ENCODE data around the gene AOX1. TPM values are rescaled to one million over a fixed set of nuclear protein-coding genes. Genes with fewer than 3 reads are reported as not detected.

Gene AOX1
- total and polyA plus RNA-seq, 8 donors = 17.8 to 181 (median 120) TPM

- no peak for DNase-seq
Measured at GRCh38 chr2:200674837-200675236, 89.0 kb downstream of the AOX1 start.

DNA sequence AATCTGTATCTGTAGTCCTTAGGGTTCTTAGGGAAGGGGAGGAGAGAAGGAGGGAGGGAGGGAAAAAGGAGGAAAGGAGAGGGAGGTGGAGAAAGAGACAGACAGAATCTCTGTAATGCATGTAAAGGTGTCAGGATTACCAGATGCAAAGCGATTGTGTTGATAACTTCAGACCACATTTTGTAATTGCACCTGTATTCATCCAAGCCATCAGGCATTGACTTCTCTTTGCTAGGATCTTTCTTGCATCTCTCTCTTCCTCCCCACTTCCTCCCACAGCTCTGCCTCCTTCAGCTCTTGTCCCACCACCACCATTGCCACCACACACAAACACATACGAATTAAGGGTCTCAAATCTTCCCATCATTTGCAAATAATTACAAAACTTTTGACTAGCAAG, 91.4 kb downstream of the AOX1 start:
- Histone ChIP-seq H3K4me1 (peaks cover 17 to 29% (median 25%) of the 10 kb centered on the region in 3 donors), H3K27me3 (no peaks in the 10 kb centered on the region), H3K9me3 (no peaks in the 10 kb centered on the region), H3K36me3 (no peaks in the 10 kb centered on the region), H3K27ac (peak overlapping the region in 2 of 4 donors; percentile 33 to 70), H3K4me3 (no peak overlapping the region)
- DNase-seq (no peak), FAIRE-seq (no peak), ATAC-seq (no peak)
- WGBS, 2 donors = 61 to 67% methylated on average over 2 of the region's 2 CpGs
- TF ChIP-seq, protein P1, sequence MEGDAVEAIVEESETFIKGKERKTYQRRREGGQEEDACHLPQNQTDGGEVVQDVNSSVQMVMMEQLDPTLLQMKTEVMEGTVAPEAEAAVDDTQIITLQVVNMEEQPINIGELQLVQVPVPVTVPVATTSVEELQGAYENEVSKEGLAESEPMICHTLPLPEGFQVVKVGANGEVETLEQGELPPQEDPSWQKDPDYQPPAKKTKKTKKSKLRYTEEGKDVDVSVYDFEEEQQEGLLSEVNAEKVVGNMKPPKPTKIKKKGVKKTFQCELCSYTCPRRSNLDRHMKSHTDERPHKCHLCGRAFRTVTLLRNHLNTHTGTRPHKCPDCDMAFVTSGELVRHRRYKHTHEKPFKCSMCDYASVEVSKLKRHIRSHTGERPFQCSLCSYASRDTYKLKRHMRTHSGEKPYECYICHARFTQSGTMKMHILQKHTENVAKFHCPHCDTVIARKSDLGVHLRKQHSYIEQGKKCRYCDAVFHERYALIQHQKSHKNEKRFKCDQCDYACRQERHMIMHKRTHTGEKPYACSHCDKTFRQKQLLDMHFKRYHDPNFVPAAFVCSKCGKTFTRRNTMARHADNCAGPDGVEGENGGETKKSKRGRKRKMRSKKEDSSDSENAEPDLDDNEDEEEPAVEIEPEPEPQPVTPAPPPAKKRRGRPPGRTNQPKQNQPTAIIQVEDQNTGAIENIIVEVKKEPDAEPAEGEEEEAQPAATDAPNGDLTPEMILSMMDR (IDR thresholded peaks at IDR 0.05) = no peak
- intact Hi-C loops (cut with DNase I) = loop anchor here in 1 of 3 donors (10.0 kb wide), 1 partner anchor 92 kb away; the partner anchor contains the start of gene AOX1

More at GRCh38 chr2:200674837-200675236, 89.0 kb downstream of the AOX1 start:
- 74 to 89% methylated on average over 7 of the region's 7 CpGs for WGBS, 2 donors
- Histone ChIP-seq H3K9me3 (no peaks in the 10 kb centered on the region), H3K4me1 (peaks cover 17 to 29% (median 25%) of the 10 kb centered on the region in 3 donors), H3K27ac (no peak overlapping the region), H3K27me3 (no peaks in the 10 kb centered on the region), H3K4me3 (no peak overlapping the region), H3K36me3 (no peaks in the 10 kb centered on the region)
- TF ChIP-seq, protein P1 (IDR thresholded peaks at IDR 0.05) = no peak
- ATAC-seq (no peak), FAIRE-seq (no peak)
- intact Hi-C loops (cut with DNase I) = loop anchor here in 1 of 3 donors (10.0 kb wide), 1 partner anchor 90 kb away; the partner anchor contains the start of gene AOX1

GRCh38 chr2:200677721-200678532, 92.1 kb downstream of the AOX1 start:
- H3K27me3 ChIP-seq = no peaks in the 10 kb centered on the region
- peak overlapping the region; percentile 9 to 70 (median 34) for H3K27ac ChIP-seq
- FAIRE-seq = peak; percentile 37
- no peaks in the 10 kb centered on the region for H3K9me3 ChIP-seq
- TF ChIP-seq, protein P1 (IDR thresholded peaks at IDR 0.05) = no peak
- WGBS, 2 donors = 12 to 17% methylated on average over 11 of the region's 11 CpGs
- DNase-seq = no peak
- H3K36me3 ChIP-seq = no peaks in the 10 kb centered on the region
- intact Hi-C loops (cut with DNase I) = loop anchor here in 1 of 3 donors (10.0 kb wide), 1 partner anchor 93 kb away; the partner anchor contains the start of gene AOX1
- peaks cover 17 to 29% (median 25%) of the 10 kb centered on the region in 3 donors for H3K4me1 ChIP-seq
- peak; percentile 77 to 84 (median 80) for ATAC-seq
- H3K4me3 ChIP-seq = no peak overlapping the region

DNA sequence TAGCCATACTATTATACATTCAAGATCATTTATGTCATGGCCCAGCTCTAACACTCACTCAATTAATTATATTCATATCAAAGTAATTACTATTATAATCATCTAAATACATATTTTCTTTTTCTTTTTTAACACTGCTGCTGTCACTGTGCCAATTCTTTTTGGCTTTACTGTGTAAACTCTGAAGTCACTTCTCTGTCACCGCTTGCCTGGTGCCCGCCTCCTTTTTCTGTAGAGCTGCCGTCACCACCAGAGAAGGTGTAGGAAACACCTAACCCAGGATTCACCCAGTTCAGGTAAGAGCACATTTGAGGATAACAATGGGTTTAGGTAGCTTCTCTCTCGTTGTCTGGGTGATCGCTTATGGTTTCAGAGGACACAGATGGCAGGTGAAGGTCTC, 93.3 kb downstream of the AOX1 start:
- ATAC-seq (peak; percentile 23 to 57 (median 46)), FAIRE-seq (no peak), DNase-seq (peak in 2 of 6 donors; percentile 27 to 31)

More for the DNA sequence above, 93.3 kb downstream of the AOX1 start:
- no peaks in the 10 kb centered on the region for H3K27me3 ChIP-seq
- H3K4me3 ChIP-seq = no peak overlapping the region
- H3K36me3 ChIP-seq = no peaks in the 10 kb centered on the region
- 65 to 78% methylated on average over 5 of the region's 5 CpGs for WGBS, 2 donors
- TF ChIP-seq, protein P1 (IDR thresholded peaks at IDR 0.05) = no peak
- peaks cover 17 to 29% (median 25%) of the 10 kb centered on the region in 3 donors for H3K4me1 ChIP-seq
- H3K27ac ChIP-seq = peak overlapping the region in 1 of 4 donors; percentile 33
- no peaks in the 10 kb centered on the region for H3K9me3 ChIP-seq
- intact Hi-C loops (cut with DNase I) = loop anchor here in 1 of 3 donors (10.0 kb wide), 1 partner anchor 94 kb away; the partner anchor contains the start of gene AOX1

Measured in pancreas (tissue), 10 donors.